HepG2 (cell line): ENCODE measurements around the gene ARHGAP32.

Source experiments
- CHD4 ChIP-seq: fragments of 200-600 bp; sonication (generic); IDR thresholded peaks from 2 replicates; pipeline ENCODE4 v1.7.0; 2017; ENCODE audit warnings: mild to moderate bottlenecking, low read length, borderline replicate concordance
- CREB1 ChIP-seq, 2 experiments: fragments of 450-650 bp in 1 of 2; IDR thresholded peaks; 2 replicates each; pipeline ENCODE4 v1.6.1; 2016 to 2017; ENCODE audit warnings: control low read depth in 1 of 2, mild to moderate bottlenecking in 1 of 2, missing compliant biosample characterization in 1 of 2, missing genetic modification characterization in 1 of 2
- MLXIP ChIP-seq: sonication (generic); formaldehyde crosslinking; IDR thresholded peaks from 2 replicates; pipeline ENCODE4 v1.9.0; 2021; ENCODE audit warnings: missing genetic modification reagents, borderline replicate concordance
- U2AF1 ChIP-seq: fragments of 200-400 bp; formaldehyde crosslinking; optimal IDR thresholded peaks from 2 replicates; pipeline ENCODE3; 2017; ENCODE audit warnings: mild to moderate bottlenecking, low read depth, low read length
- ZIK1 ChIP-seq: sonication (generic); formaldehyde crosslinking; IDR thresholded peaks from 2 replicates; pipeline ENCODE4 v1.5.0; 2020; ENCODE audit warnings: mild to moderate bottlenecking, low read depth, missing genetic modification reagents, borderline replicate concordance

- no peak for TF ChIP-seq ZIK1 (CRISPR knock-in tag)
- TF ChIP-seq CHD4, result no peak
- TF ChIP-seq U2AF1, result no peak
- no peak for TF ChIP-seq MLXIP (CRISPR knock-in tag)
- TF ChIP-seq CREB1 (IDR thresholded peaks at IDR 0.05), result no peak
- no peak for TF ChIP-seq CREB1 (CRISPR knock-in tag; IDR thresholded peaks at IDR 0.05)
Measured at GRCh38 chr11:129018991-129019390, 173.1 kb downstream of the ARHGAP32 start.
